Peyer's patch (tissue), 4 donors: ENCODE data around the gene VAMP2.

Experiments
- POLR2A ChIP-seq, 2 donors: fragments of 450-650 bp; IDR thresholded peaks; one replicate each; pipeline ENCODE4 v1.5.1; 2017; ENCODE audit warnings: antibody characterized with exemption in 2 of 2, mild to moderate bottlenecking in 2 of 2, moderate library complexity in 2 of 2
- TF ChIP-seq, protein P1 (sequence below), 6 experiments: fragments of 450-650 bp in 4 of 6; fragments of 200-600 bp in 2 of 6; sonication (generic) in 1 of 6; IDR thresholded peaks; one replicate each; pipeline ENCODE4 v1.5.1; 2017 to 2019; ENCODE audit warnings: antibody characterized with exemption in 6 of 6, mild to moderate bottlenecking in 3 of 6, moderate library complexity in 1 of 6

DNA sequence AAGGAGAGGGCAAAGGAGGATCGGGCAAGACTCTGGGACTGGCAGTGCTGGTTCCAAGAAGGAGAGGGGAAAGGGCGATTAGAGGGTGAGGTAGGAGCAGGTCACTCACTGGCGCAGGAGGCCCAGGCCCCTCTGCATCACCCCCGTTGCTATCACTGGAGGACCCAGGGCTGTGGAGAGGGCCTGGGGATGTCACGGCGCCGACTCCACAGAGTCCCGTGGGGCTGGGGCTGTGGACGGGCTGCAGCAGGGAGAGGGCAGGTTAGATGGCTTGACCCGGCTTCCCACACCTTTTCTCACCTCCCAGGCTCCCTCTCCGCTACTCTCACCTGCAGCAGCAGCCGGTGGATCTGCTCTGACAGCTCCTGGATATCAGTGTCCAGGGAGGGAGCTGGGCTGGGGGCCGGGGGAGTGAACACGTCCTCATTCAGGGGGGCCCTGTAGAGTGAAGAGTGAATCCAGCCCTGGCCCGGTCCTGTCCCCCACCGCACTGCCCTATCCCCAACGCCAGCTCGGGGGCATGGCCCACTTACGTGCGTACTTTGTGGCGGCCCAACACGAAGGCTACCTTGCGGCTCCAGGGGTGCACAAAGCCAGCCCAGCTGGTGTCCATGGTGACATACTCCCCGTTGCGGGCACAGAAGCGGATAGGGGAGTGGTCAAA is 15.5 kb downstream of the VAMP2 start:
- TF ChIP-seq, protein P1, sequence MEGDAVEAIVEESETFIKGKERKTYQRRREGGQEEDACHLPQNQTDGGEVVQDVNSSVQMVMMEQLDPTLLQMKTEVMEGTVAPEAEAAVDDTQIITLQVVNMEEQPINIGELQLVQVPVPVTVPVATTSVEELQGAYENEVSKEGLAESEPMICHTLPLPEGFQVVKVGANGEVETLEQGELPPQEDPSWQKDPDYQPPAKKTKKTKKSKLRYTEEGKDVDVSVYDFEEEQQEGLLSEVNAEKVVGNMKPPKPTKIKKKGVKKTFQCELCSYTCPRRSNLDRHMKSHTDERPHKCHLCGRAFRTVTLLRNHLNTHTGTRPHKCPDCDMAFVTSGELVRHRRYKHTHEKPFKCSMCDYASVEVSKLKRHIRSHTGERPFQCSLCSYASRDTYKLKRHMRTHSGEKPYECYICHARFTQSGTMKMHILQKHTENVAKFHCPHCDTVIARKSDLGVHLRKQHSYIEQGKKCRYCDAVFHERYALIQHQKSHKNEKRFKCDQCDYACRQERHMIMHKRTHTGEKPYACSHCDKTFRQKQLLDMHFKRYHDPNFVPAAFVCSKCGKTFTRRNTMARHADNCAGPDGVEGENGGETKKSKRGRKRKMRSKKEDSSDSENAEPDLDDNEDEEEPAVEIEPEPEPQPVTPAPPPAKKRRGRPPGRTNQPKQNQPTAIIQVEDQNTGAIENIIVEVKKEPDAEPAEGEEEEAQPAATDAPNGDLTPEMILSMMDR (IDR thresholded peaks at IDR 0.05) = no peak
- TF ChIP-seq POLR2A (IDR thresholded peaks at IDR 0.05) = no peak
